ENCODE measurements around the gene STARD3NL. TPM values are rescaled to one million over a fixed set of nuclear protein-coding genes. Genes with fewer than 3 reads are reported as not detected.
"Not testable (repeated sequence)": the region's sequence is repeated elsewhere in the genome, so short reads cannot be mapped to it uniquely, and the experiment has no call there.

Gene STARD3NL
- polyA plus RNA-seq, 3 donors = 36.6 to 100 (median 86.8) TPM

GRCh38 chr7:38257350-38257677, 79.3 kb downstream of the STARD3NL start:
- Mint-ChIP-seq H3K4me1 (peaks cover 26% of the 10 kb centered on the region), H3K4me3 (peak overlapping the region in 1 of 2 donors; percentile 76), H3K27ac (peak overlapping the region; percentile 84 to 99 (median 98)), H3K36me3 (peaks cover 5 to 10% of the 10 kb centered on the region in 2 donors), H3K9me3 (no peaks in the 10 kb centered on the region), H3K27me3 (ENCODE audit: low read depth in 3 of 3) (no peaks in the 10 kb centered on the region)
- no peaks in the 10 kb centered on the region for H3K9me3 ChIP-seq (replicated peaks in 1 of 2; ENCODE audit: control insufficient read depth in 1 of 2, insufficient read depth in 1 of 2, low read length in 2 of 2)
- intact Hi-C loops (cut with micrococcal nuclease) = no loop called here
- H3K36me3 ChIP-seq (replicated peaks in 1 of 2; ENCODE audit: control insufficient read depth in 1 of 2, insufficient read depth in 2 of 2, low read length in 2 of 2) = peaks cover 0 to 6% of the 10 kb centered on the region in 2 donors
- no peak for TF ChIP-seq CTCF (IDR thresholded peaks at IDR 0.05)
- peak overlapping the region; percentile 45 for H3K4me2 ChIP-seq (replicated peaks; ENCODE audit: extremely low read depth, low read length, poor library complexity, severe bottlenecking)
- WGBS (ENCODE audit: insufficient coverage) = no CpG with 5 or more reads among the region's 2 CpGs
- peaks cover 15 to 27% of the 10 kb centered on the region in 2 donors for H3K4me1 ChIP-seq (ENCODE audit: control insufficient read depth in 1 of 2, insufficient read depth in 2 of 2, low read length in 2 of 2)
- no peak overlapping the region for H3K9ac ChIP-seq (ENCODE audit: insufficient read depth, low read length, poor library complexity, severe bottlenecking)
- no peaks in the 10 kb centered on the region for H3K27me3 ChIP-seq (ENCODE audit: control insufficient read depth in 2 of 2, insufficient read depth in 2 of 2, low read length in 2 of 2)
- DNase-seq = no peak
- no peak overlapping the region for H2AFZ ChIP-seq (ENCODE audit: insufficient read depth, low read depth, low read length, poor library complexity, severe bottlenecking)
- H3K27ac ChIP-seq (ENCODE audit: low read depth in 1 of 2, low read length in 2 of 2) = peak overlapping the region; percentile 79 to 85
- H3K4me3 ChIP-seq (replicated peaks in 1 of 3; ENCODE audit: low read depth in 2 of 3, low read length in 3 of 3) = peak overlapping the region in 1 of 3 experiments; percentile 54
- peaks cover 64% of the 10 kb centered on the region for H3K79me2 ChIP-seq (ENCODE audit: insufficient read depth, low read length)
- H4K20me1 ChIP-seq (ENCODE audit: insufficient read depth, low read length) = no peaks in the 10 kb centered on the region

- intact Hi-C loops (cut with micrococcal nuclease); H2AFZ ChIP-seq (ENCODE audit: insufficient read depth, low read depth, low read length, poor library complexity, severe bottlenecking); H3K27ac ChIP-seq (ENCODE audit: low read depth in 1 of 2, low read length in 2 of 2); H3K4me3 Mint-ChIP-seq; H3K36me3 Mint-ChIP-seq; H4K20me1 ChIP-seq (ENCODE audit: insufficient read depth, low read length); H3K4me3 ChIP-seq (replicated peaks in 1 of 3; ENCODE audit: low read depth in 2 of 3, low read length in 3 of 3); H3K36me3 ChIP-seq (replicated peaks in 1 of 2; ENCODE audit: control insufficient read depth in 1 of 2, insufficient read depth in 2 of 2, low read length in 2 of 2); H3K9ac ChIP-seq (ENCODE audit: insufficient read depth, low read length, poor library complexity, severe bottlenecking); H3K9me3 Mint-ChIP-seq; H3K27me3 Mint-ChIP-seq (ENCODE audit: low read depth in 3 of 3); H3K9me3 ChIP-seq (replicated peaks in 1 of 2; ENCODE audit: control insufficient read depth in 1 of 2, insufficient read depth in 1 of 2, low read length in 2 of 2); DNase-seq; H3K4me2 ChIP-seq (replicated peaks; ENCODE audit: extremely low read depth, low read length, poor library complexity, severe bottlenecking); H3K27me3 ChIP-seq (ENCODE audit: control insufficient read depth in 2 of 2, insufficient read depth in 2 of 2, low read length in 2 of 2): not testable (repeated sequence)
- Histone ChIP-seq H3K4me1 (ENCODE audit: control insufficient read depth in 1 of 2, insufficient read depth in 2 of 2, low read length in 2 of 2) (peaks cover 15 to 23% of the 10 kb centered on the region in 2 donors), H3K79me2 (ENCODE audit: insufficient read depth, low read length) (peaks cover 71% of the 10 kb centered on the region)
- 96% methylated on average over 4 of the region's 8 CpGs for WGBS (ENCODE audit: insufficient coverage)
- Mint-ChIP-seq H3K27ac (peak overlapping the region in 2 of 7 donors; percentile 9 to 46), H3K4me1 (peaks cover 26% of the 10 kb centered on the region)
Measured at GRCh38 chr7:38259157-38259556, 81.1 kb downstream of the STARD3NL start.

- H3K4me3 Mint-ChIP-seq; H3K9me3 ChIP-seq (replicated peaks in 1 of 2; ENCODE audit: control insufficient read depth in 1 of 2, insufficient read depth in 1 of 2, low read length in 2 of 2); H4K20me1 ChIP-seq (ENCODE audit: insufficient read depth, low read length); H3K9ac ChIP-seq (ENCODE audit: insufficient read depth, low read length, poor library complexity, severe bottlenecking); intact Hi-C loops (cut with micrococcal nuclease); H3K4me3 ChIP-seq (replicated peaks in 1 of 3; ENCODE audit: low read depth in 2 of 3, low read length in 3 of 3); H3K36me3 ChIP-seq (replicated peaks in 1 of 2; ENCODE audit: control insufficient read depth in 1 of 2, insufficient read depth in 2 of 2, low read length in 2 of 2); H3K27ac ChIP-seq (ENCODE audit: low read depth in 1 of 2, low read length in 2 of 2); H3K4me2 ChIP-seq (replicated peaks; ENCODE audit: extremely low read depth, low read length, poor library complexity, severe bottlenecking); H3K27ac Mint-ChIP-seq; DNase-seq; H2AFZ ChIP-seq (ENCODE audit: insufficient read depth, low read depth, low read length, poor library complexity, severe bottlenecking); H3K27me3 ChIP-seq (ENCODE audit: control insufficient read depth in 2 of 2, insufficient read depth in 2 of 2, low read length in 2 of 2); H3K27me3 Mint-ChIP-seq (ENCODE audit: low read depth in 3 of 3); H3K9me3 Mint-ChIP-seq: not testable (repeated sequence)
- 100% methylated on average over 3 of the region's 12 CpGs for WGBS (ENCODE audit: insufficient coverage)
- H3K4me1 ChIP-seq (ENCODE audit: control insufficient read depth in 1 of 2, insufficient read depth in 2 of 2, low read length in 2 of 2) = peaks cover 8 to 10% of the 10 kb centered on the region in 2 donors
- H3K79me2 ChIP-seq (ENCODE audit: insufficient read depth, low read length) = peaks cover 66% of the 10 kb centered on the region
- H3K36me3 Mint-ChIP-seq = peaks cover 10 to 12% of the 10 kb centered on the region in 2 donors
- peaks cover 19% of the 10 kb centered on the region for H3K4me1 Mint-ChIP-seq
Measured at GRCh38 chr7:38261601-38262000, 83.6 kb downstream of the STARD3NL start.

GRCh38 chr7:38262026-38262425, 84.0 kb downstream of the STARD3NL start:
- H3K9me3 Mint-ChIP-seq, H3K27ac Mint-ChIP-seq: not testable (repeated sequence)
- peaks cover 10 to 12% of the 10 kb centered on the region in 2 donors for H3K36me3 Mint-ChIP-seq

More at GRCh38 chr7:38262026-38262425, 84.0 kb downstream of the STARD3NL start:
- H4K20me1 ChIP-seq (ENCODE audit: insufficient read depth, low read length); H3K36me3 ChIP-seq (replicated peaks in 1 of 2; ENCODE audit: control insufficient read depth in 1 of 2, insufficient read depth in 2 of 2, low read length in 2 of 2); H2AFZ ChIP-seq (ENCODE audit: insufficient read depth, low read depth, low read length, poor library complexity, severe bottlenecking); H3K27ac ChIP-seq (ENCODE audit: low read depth in 1 of 2, low read length in 2 of 2); H3K27me3 Mint-ChIP-seq (ENCODE audit: low read depth in 3 of 3); H3K4me2 ChIP-seq (replicated peaks; ENCODE audit: extremely low read depth, low read length, poor library complexity, severe bottlenecking); H3K4me1 ChIP-seq (ENCODE audit: control insufficient read depth in 1 of 2, insufficient read depth in 2 of 2, low read length in 2 of 2); DNase-seq; H3K9ac ChIP-seq (ENCODE audit: insufficient read depth, low read length, poor library complexity, severe bottlenecking); H3K4me3 Mint-ChIP-seq; H3K9me3 ChIP-seq (replicated peaks in 1 of 2; ENCODE audit: control insufficient read depth in 1 of 2, insufficient read depth in 1 of 2, low read length in 2 of 2); H3K4me3 ChIP-seq (replicated peaks in 1 of 3; ENCODE audit: low read depth in 2 of 3, low read length in 3 of 3); intact Hi-C loops (cut with micrococcal nuclease); H3K27me3 ChIP-seq (ENCODE audit: control insufficient read depth in 2 of 2, insufficient read depth in 2 of 2, low read length in 2 of 2): not testable (repeated sequence)
- no CpG with 5 or more reads among the region's 2 CpGs for WGBS (ENCODE audit: insufficient coverage)
- H3K4me1 Mint-ChIP-seq = peaks cover 15% of the 10 kb centered on the region
- H3K79me2 ChIP-seq (ENCODE audit: insufficient read depth, low read length) = peaks cover 70% of the 10 kb centered on the region
